HL-60 (cell line): ENCODE results near the gene GLCE.

Source experiments
- CTCF ChIP-seq: IDR thresholded peaks from one replicate; pipeline ENCODE4 v1.5.1; 2011; ENCODE audit warnings: low read length, control low read depth, inconsistent platforms; ENCODE audit not compliant: insufficient read depth
- GABPA ChIP-seq: IDR thresholded peaks from 2 replicates; pipeline ENCODE4 v1.6.1; 2012; ENCODE audit warnings: low read depth
- POLR2AphosphoS5 ChIP-seq: IDR thresholded peaks from 2 replicates; pipeline ENCODE4 v1.6.1; 2012; ENCODE audit warnings: low read depth
- TF ChIP-seq, protein P1 (sequence below): IDR thresholded peaks from 2 replicates; pipeline ENCODE4 v1.6.1; 2012; ENCODE audit warnings: low read depth; ENCODE audit not compliant: insufficient replicate concordance

DNA sequence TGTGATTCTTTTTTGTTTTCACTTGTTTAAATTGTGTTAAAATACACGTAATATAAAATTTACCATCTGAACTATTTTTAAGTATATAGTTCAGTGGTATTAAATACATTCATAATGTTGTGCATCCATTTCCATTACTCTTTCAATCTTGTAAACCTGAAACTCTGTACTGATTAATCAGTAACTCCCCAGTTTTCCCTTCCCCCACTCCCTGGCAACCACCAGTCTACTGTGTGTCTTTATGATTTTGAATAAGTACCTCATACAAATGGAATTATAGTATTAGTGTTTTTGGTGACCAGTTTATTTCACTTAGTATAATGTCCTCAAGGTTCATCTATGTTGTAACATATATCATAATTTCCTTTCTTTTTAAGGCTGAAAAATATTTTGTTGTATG lies 59.3 kb downstream of the GLCE start:
- TF ChIP-seq, protein P1, sequence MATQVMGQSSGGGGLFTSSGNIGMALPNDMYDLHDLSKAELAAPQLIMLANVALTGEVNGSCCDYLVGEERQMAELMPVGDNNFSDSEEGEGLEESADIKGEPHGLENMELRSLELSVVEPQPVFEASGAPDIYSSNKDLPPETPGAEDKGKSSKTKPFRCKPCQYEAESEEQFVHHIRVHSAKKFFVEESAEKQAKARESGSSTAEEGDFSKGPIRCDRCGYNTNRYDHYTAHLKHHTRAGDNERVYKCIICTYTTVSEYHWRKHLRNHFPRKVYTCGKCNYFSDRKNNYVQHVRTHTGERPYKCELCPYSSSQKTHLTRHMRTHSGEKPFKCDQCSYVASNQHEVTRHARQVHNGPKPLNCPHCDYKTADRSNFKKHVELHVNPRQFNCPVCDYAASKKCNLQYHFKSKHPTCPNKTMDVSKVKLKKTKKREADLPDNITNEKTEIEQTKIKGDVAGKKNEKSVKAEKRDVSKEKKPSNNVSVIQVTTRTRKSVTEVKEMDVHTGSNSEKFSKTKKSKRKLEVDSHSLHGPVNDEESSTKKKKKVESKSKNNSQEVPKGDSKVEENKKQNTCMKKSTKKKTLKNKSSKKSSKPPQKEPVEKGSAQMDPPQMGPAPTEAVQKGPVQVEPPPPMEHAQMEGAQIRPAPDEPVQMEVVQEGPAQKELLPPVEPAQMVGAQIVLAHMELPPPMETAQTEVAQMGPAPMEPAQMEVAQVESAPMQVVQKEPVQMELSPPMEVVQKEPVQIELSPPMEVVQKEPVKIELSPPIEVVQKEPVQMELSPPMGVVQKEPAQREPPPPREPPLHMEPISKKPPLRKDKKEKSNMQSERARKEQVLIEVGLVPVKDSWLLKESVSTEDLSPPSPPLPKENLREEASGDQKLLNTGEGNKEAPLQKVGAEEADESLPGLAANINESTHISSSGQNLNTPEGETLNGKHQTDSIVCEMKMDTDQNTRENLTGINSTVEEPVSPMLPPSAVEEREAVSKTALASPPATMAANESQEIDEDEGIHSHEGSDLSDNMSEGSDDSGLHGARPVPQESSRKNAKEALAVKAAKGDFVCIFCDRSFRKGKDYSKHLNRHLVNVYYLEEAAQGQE, result no peak
- TF ChIP-seq CTCF, result no peak
- TF ChIP-seq POLR2AphosphoS5, result no peak
- TF ChIP-seq GABPA, result no peak
